GM19372 (cell line): ENCODE data around the gene TIMM22.
"Not testable (repeated sequence)": the region's sequence is repeated elsewhere in the genome, so short reads cannot be mapped to it uniquely, and the experiment has no call there.

Experiments used
- ATAC-seq: cut with Tn5 transposase; IDR thresholded peaks from one replicate; pipeline ENCODE4 v1.9.1; 2021; ENCODE audit warnings: mild to moderate bottlenecking, low read depth, moderate library complexity; ENCODE audit not compliant: unreplicated experiment

Gene TIMM22

DNA sequence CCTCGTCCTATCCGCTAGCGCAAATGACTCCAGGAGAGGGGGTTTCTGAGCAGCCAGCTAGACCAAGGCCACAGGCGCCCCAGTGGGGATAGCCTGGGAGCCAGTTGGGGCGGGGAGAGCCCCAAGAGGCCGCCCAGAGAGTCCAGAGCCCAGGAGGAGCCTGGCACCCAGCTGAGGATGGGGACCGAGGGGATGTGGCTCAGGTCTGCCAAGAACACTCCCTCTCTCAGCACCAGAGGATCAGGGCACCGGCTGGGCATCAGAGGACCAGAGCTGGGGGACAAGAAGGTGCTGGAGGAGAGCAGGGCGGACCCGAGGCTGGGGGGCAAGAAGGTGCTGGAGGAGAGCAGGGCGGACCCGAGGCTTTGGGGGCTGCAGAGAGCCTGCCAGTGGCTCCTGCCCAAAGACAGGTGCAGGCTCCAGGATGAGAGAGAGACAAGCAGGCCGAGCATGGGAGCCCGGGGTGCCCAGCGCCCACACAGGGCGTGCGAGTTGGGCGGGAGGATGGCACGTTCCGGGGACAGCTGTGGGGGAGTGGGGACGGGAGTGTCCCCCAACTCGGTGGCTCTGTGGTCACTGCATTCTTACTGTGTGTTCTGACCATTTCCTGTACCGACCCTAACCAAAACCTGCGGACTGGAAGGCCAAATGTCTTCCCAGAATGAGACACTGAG is 39.4 kb downstream of the TIMM22 start:
- no peak for ATAC-seq

GRCh38 chr17:1036845-1037237 is 39.9 kb downstream of the TIMM22 start:
- no peak for ATAC-seq

GRCh38 chr17:1037238-1037879 is 40.4 kb downstream of the TIMM22 start:
- ATAC-seq: no peak

DNA sequence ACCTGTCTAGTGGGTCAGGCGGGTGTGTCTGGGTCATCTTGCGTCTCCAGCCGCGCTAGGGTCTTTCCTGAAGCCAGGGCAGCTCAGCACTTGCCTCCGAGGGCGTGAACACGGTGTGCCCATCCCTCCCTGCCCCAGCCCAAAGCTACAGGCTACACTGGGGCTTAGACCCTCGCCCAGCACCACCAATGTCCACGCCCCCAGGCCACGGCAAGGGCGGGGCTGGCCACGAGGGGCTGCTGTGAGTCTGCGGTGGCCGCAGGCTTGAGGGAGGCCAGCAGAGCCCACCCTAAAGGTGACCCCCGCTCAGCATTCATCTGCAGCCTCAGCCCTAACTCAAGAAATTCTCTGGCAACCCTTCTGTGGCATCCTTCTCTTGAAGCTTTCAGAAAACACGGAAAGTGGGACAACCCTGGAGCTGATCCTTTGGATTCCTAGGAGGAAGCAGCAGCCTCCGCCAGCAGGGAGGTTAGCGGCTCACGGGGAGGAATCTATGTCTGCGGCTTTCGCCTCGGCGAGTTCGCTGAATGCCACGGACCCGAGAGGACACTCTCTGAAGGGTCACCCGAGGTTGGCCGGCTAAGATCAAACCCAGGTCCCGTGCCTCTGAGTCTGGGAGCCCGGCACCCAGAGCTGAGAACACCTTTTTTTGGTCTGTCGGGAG is 41.7 kb downstream of the TIMM22 start:
- ATAC-seq: no peak

- ATAC-seq: no peak
These were observed 42.2 kb downstream of the TIMM22 start for GRCh38 chr17:1039123-1039507.

DNA sequence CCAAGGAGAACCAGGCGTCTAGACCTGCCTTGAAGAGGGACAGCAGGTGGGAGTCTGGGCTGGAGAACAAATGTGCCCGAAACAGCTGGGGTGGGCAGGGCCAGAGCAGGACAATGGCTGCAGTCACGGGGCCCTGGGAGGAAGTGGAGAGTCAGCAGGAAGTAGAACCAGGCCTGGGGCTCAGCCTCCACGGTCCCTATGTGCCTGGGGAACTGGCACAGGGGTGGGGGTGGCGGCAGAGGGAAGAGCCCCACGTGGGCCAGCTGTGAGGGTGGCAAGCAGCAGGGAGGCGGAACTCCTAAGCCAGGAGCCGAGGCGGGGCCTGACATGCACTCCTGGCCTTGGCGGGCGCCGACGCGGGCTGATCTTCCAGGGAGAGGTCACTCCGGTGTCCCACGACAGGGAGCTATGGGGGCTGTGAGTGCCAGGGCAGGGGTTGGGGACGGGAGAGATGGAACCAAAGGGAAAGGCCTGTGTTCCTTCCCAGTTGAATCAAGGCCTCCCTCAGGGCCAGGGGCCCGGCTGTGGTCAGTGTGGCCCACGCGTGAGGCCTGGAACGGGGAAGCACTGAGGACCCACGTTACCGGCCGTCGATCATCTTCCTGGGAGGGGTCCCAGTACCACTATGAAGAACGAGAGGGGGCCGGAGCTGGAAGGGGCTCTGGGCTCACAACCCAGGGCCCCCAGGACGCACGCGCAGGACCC is 42.7 kb downstream of the TIMM22 start:
- no peak for ATAC-seq

DNA sequence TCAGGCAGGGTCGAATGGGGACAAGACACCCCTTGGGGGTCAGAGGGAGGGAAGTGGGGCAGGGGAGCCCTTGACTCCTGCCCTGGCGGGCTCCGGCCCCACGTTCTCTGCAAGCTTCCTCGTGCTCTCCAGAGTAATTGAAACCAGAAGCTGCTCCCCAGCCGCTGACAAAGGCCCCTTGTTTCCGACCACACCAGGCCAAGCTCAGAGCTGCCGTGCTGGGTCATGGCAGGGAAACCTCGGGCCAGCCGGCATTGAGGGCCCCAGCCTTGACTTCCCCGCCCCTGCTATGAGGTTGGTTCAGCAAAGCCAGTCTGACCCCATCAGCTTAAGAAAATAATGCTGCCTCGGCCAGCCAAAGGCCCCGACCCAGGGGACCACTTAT is 43.3 kb downstream of the TIMM22 start:
- ATAC-seq: no peak

DNA sequence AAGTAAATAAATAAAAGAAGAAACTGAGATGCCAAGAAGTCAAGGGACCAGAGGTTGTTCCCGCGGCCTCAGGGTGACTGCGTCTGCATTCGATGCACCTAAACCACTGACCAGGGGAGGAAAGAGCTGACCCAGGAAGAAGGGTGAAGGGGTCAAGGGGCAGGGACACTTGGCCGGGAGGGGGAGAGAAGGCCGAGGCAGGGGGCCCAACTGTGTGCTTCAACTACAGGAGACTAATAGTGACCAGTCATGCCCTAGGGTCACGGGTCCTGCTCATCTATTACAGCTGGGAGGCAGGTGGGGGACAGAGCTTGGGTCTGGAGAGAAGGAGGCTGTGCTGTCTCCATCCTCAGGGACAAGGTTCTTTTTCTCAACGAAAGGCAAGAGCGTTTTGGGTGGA is 44.8 kb downstream of the TIMM22 start:
- no peak for ATAC-seq

- no peak for ATAC-seq
These were observed 45.6 kb downstream of the TIMM22 start for GRCh38 chr17:1042486-1042885.

DNA sequence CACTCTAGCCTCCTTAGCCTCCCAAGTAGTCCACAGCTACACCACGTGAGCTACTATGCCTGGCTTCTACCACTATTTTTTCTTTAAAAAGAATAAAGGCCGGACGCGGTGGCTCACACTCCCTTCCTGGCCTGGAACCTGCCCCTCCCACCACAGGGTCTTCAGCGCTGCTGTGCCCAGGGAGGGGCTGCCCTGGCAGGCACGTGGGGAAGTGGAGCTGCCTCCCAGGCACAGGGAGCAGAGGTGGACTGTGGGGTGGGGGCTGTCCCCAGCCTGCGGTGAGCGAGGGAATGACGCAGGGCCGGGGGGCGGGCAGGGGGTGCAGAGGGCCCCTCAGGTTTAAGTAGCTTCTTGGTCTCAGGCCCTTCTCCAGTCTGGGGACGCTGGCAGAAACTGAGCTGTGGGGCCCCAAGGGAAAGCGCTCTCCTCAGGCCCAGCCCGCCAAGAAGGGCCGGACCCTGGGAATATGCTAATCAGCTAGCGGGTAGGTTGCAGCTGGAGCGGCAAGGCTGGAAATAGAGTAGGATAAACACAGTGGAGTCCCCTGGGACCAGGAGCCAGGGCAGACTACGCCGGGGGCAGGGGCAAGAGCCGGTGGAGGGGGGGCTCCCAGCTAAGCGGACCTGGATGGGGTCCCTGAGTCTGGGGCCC is 46.8 kb downstream of the TIMM22 start:
- ATAC-seq: no peak

- ATAC-seq: not testable (repeated sequence)
These were observed 47.6 kb downstream of the TIMM22 start for GRCh38 chr17:1044387-1045009.

DNA sequence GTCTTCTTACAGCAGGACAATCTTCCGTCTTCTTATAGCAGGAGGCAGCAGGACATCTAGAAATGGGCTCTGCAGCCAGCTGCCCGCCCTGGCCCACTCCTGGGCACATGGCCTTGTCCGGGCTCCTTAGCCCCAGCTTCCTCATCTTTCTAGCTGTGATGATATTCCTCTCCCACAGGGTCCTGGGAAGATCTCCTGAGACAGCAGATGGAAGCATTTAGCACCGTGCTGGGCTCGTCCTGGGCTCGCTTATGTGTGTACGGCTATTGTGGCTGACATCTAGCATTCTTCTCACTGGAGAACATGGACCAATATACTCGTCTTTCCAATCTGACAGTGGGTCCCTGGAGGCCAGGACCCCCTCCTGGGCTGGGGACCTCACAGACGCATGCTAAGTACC is 48.5 kb downstream of the TIMM22 start:
- no peak for ATAC-seq

GRCh38 chr17:1047177-1047878 is 50.4 kb downstream of the TIMM22 start:
- ATAC-seq: no peak

- no peak for ATAC-seq
These were observed 51.0 kb downstream of the TIMM22 start for GRCh38 chr17:1047879-1048470.

- ATAC-seq: not testable (repeated sequence)
These were observed 51.7 kb downstream of the TIMM22 start for GRCh38 chr17:1048516-1049115.

DNA sequence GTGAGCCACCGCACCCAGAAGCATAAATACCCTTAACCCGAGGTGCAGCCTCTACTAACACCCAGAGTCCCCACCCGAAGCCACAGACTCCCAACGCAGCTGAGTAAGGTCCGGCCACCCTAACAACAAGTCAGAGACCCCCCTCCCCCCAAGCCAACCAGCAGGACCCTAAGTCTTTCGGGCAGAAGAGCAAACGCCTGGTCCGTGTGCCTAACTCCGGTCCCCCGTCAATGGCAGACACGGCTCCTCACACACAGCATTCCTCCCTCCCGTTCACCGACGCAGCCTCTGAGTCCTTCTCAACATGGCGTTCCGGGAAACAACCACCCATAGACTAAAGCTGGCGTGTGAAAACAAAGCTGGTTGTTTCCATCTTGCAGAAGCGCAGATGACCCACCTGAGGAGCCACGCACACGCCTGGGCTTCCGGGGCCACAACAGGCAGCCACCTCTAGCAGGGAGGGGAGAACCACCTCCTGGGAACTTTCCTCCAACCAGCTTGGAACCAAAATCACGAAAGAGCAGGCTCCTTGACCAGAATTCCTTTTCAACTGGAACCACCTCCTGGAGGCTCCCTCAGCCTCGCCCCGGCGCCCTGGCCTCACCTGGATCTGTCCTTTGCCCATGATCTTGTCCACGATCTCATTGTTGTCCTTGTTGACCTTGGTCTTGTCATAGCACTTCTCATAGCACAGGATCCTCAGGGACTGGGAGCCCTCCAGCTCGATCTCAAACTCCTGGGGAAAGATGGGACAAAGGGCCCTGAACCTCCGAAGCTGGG is 52.7 kb downstream of the TIMM22 start:
- ATAC-seq: no peak

DNA sequence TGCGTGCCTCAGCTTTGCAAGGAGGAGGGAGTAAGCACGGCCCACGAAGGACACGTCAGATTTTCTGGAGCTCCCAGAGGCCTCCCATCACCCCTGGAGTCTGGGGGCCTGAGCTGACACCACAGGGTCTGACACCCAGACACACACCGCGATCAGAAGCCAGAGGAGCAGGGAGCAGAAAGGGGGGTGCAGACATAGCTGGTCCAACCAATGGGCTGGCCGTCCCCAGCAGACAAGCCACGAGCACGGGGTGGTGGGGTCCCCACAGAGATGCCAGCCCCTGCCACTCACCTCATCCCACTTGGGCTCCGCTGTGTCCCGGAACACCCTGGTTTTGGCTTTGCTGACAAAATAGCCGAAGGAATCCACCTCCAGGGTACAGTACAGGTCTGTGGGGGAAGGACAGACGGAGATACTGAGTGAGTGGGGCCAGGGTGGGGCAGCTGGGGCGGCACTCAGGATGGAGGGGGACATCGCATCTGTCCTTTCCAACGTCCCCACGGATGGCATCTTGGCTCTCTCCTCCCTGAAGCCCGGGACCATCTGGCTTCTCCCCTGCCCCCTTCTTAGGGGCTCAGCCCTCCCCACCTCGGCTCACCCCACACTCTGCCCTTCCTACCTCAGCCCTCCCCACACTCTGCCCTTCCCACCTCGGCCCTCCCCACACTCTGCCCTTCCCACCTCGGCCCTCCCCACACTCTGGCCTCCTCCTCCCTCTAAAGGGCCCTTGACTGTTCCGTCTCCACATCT is 53.5 kb downstream of the TIMM22 start:
- no peak for ATAC-seq
